Left colon (tissue), 2 donors: ENCODE measurements around the gene CACHD1. TPM values are rescaled to one million over a fixed set of nuclear protein-coding genes. Genes with fewer than 3 reads are reported as not detected.

ENCODE experiments used
- ATAC-seq: fragments of 200-7000 bp; cut with Tn5 transposase; one replicate; pipeline ENCODE4 v1.9.1; 2020; ENCODE audit warnings: mild to moderate bottlenecking, moderate library complexity
- DNase-seq, 2 donors: peaks; one replicate each; pipeline ENCODE4 v3.0.0-alpha.2; 2020
- intact Hi-C, 2 donors: fragments of 100-400 bp; cut with DNase I in 1 of 2; cut with micrococcal nuclease in 1 of 2; formaldehyde crosslinking; loops; one replicate each; pipeline versions ENCODE4 v1.11.2 to v1.14.0; 2022; cut with DNase I, micrococcal nuclease
- total RNA-seq, 2 donors: library from RNA; stranded (reverse); fragmentation: NEBNext Ultra II Directional; extraction: Animal tissue kit (Norgen Biotek cat#: 25700); gene quantifications; one replicate each; pipeline ENCODE4 v1.2.1, GENCODE V29; 2021
- donor health status: DM: no; HTN: no; CAD: no.
- donor health status: DM: yes; HTN: yes; CAD: no.

CACHD1 gene
- total RNA-seq, 2 donors from 2014 or later = 1.4 to 2.6 TPM

GRCh38 chr1:64536836-64537490 lies 67.0 kb downstream of the CACHD1 start:
- DNase-seq = peak in 1 of 2 donors; percentile 30
- intact Hi-C loops = no loop called here
- ATAC-seq = peak; percentile 65

GRCh38 chr1:64537942-64538341 lies 68.0 kb downstream of the CACHD1 start:
- ATAC-seq = no peak
- no peak for DNase-seq
- intact Hi-C loops = no loop called here

GRCh38 chr1:64538389-64538788 lies 68.5 kb downstream of the CACHD1 start:
- intact Hi-C loops = no loop called here
- ATAC-seq = no peak
- no peak for DNase-seq

GRCh38 chr1:64539289-64539688 lies 69.4 kb downstream of the CACHD1 start:
- intact Hi-C loops = no loop called here
- no peak for DNase-seq
- no peak for ATAC-seq

- peak; percentile 63 to 78 for DNase-seq
- intact Hi-C loops = no loop called here
- peak; percentile 48 for ATAC-seq
Measured at GRCh38 chr1:64539781-64540218, 69.9 kb downstream of the CACHD1 start.

- peak; percentile 71 for ATAC-seq
- intact Hi-C loops = no loop called here
- DNase-seq = no peak
Measured at GRCh38 chr1:64540265-64540791, 70.4 kb downstream of the CACHD1 start.

- ATAC-seq = no peak
- no peak for DNase-seq
- intact Hi-C loops = no loop called here
Measured at GRCh38 chr1:64542118-64542517, 72.2 kb downstream of the CACHD1 start.

- DNase-seq = no peak
- ATAC-seq = no peak
- intact Hi-C loops = no loop called here
Measured at GRCh38 chr1:64543831-64544230, 73.9 kb downstream of the CACHD1 start.

- intact Hi-C loops = no loop called here
- DNase-seq (no peak), ATAC-seq (no peak)
Measured at GRCh38 chr1:64545118-64545843, 75.4 kb downstream of the CACHD1 start.

- intact Hi-C loops = no loop called here
- DNase-seq (no peak), ATAC-seq (no peak)
Measured at GRCh38 chr1:64546013-64546412, 76.1 kb downstream of the CACHD1 start.

- intact Hi-C loops = no loop called here
- DNase-seq (no peak), ATAC-seq (no peak)
Measured at GRCh38 chr1:64549464-64550239, 79.7 kb downstream of the CACHD1 start.

- intact Hi-C loops = no loop called here
- no peak for DNase-seq
- ATAC-seq = no peak
Measured at GRCh38 chr1:64550510-64550909, 80.6 kb downstream of the CACHD1 start.

GRCh38 chr1:64550946-64551605 lies 81.1 kb downstream of the CACHD1 start:
- intact Hi-C loops = no loop called here
- DNase-seq = no peak

GRCh38 chr1:64553285-64553684 lies 83.4 kb downstream of the CACHD1 start:
- intact Hi-C loops = no loop called here
- no peak for ATAC-seq
- no peak for DNase-seq

More at GRCh38 chr1:64550946-64551605, 81.1 kb downstream of the CACHD1 start:
- ATAC-seq = no peak

- DNase-seq (no peak), ATAC-seq (peak; percentile 64)
Measured at GRCh38 chr1:64555947-64556346, 86.0 kb downstream of the CACHD1 start.

GRCh38 chr1:64561993-64562392 lies 92.1 kb downstream of the CACHD1 start:
- ATAC-seq = no peak

More at GRCh38 chr1:64555947-64556346, 86.0 kb downstream of the CACHD1 start:
- intact Hi-C loops = no loop called here

GRCh38 chr1:64563958-64564565 lies 94.1 kb downstream of the CACHD1 start:
- no peak for ATAC-seq
- no peak for DNase-seq
- intact Hi-C loops = no loop called here

More at GRCh38 chr1:64561993-64562392, 92.1 kb downstream of the CACHD1 start:
- intact Hi-C loops = no loop called here
- DNase-seq = no peak

GRCh38 chr1:64564891-64565290 lies 95.0 kb downstream of the CACHD1 start:
- ATAC-seq (no peak), DNase-seq (no peak)
- intact Hi-C loops = no loop called here
